NCI-H446 (cell line): ENCODE data around the gene RABGGTA.

Source experiments
- DNase-seq, 2 experiments: peaks; one replicate each; lab custom pipeline; 2025; lab: John Stamatoyannopoulos, UW

RABGGTA gene

GRCh38 chr14:24300326-24300980, 29.1 kb upstream of the RABGGTA start:
- DNase-seq, result no peak

GRCh38 chr14:24299255-24300191, 28.1 kb upstream of the RABGGTA start, which contains the start of the genes DHRS1 and NOP9:
TSS of gene DHRS1 (minus strand) at chr14:24299780. CDS start at chr14:24299106, 674 bp downstream.
TSS of gene NOP9 (plus strand) at chr14:24299850. CDS start at chr14:24299955, 105 bp downstream.
- DNase-seq, result peak; percentile 70 to 94

- DNase-seq, result peak in 1 of 2 experiments; percentile 38
Observed at GRCh38 chr14:24298892-24299254, 27.5 kb upstream of the RABGGTA start.

GRCh38 chr14:24297190-24297964, 26.0 kb upstream of the RABGGTA start:
- DNase-seq, result peak in 1 of 2 experiments; percentile 16

- DNase-seq, result peak; percentile 72 to 83
Observed at GRCh38 chr14:24296341-24297157, 25.2 kb upstream of the RABGGTA start.

GRCh38 chr14:24293525-24293924, 22.1 kb upstream of the RABGGTA start:
- DNase-seq, result no peak

GRCh38 chr14:24292118-24292807, 20.9 kb upstream of the RABGGTA start:
- no peak for DNase-seq

- no peak for DNase-seq
Observed at GRCh38 chr14:24291446-24292117, 20.2 kb upstream of the RABGGTA start.

- DNase-seq, result no peak
Observed at GRCh38 chr14:24290746-24291145, 19.3 kb upstream of the RABGGTA start.

GRCh38 chr14:24289649-24290280, 18.4 kb upstream of the RABGGTA start:
- no peak for DNase-seq

- DNase-seq, result no peak
Observed at GRCh38 chr14:24286996-24287395, 15.6 kb upstream of the RABGGTA start.

- DNase-seq, result no peak
Observed at GRCh38 chr14:24285351-24285750, 14.0 kb upstream of the RABGGTA start.

- DNase-seq, result peak in 1 of 2 experiments; percentile 73
Observed at GRCh38 chr14:24284501-24285035, 13.2 kb upstream of the RABGGTA start.

GRCh38 chr14:24283796-24284460, 12.5 kb upstream of the RABGGTA start:
- DNase-seq, result no peak

- DNase-seq, result no peak
Observed at GRCh38 chr14:24282736-24283135, 11.3 kb upstream of the RABGGTA start.

GRCh38 chr14:24281636-24282035, 10.2 kb upstream of the RABGGTA start:
- DNase-seq, result no peak

GRCh38 chr14:24280797-24281460, 9.5 kb upstream of the RABGGTA start:
- no peak for DNase-seq
